Measurements from ENCODE around the gene FZD2. TPM values are rescaled to one million over a fixed set of nuclear protein-coding genes. Genes with fewer than 3 reads are reported as not detected.

The FZD2 gene
- total and polyA plus RNA-seq, 2 of the 13 experiments (the other 11 are each of a cell fraction or from before 2014, with no cell fraction given) = 0.07 to 0.13 TPM

DNA sequence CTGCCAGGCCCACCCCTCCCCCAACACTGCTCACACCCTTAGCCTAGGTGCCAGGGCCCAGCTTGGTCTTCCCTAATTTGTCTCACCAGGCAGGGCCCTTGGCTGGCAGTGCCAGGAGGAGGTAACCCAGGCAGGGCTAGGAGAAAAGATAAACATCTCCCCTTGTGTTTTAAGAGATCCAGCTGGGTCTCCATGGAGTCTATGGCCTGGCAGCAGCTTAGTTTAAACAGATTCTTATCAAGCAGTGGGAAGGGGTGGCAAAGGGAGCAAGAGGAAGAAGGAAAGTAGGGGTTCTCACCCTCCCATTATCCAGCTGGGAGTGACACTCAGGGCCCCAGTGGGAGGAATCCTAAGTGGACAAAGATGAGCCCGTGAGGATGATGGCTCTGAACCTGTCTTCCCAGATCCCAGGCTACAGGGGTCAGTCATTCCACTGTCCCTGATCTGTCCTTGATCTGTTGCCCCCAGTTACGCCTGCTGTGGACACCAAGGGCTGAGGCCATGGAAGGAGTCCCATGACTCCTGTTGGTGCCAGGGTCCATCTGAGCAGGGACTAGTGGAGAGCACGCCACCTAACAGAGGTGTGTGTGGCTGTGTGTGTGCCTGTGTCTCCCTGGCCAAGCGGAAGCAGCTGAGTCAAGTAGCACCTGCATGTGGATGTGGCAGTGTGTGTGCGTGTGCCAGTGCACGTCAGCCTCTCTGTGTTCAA lies 51.6 kb downstream of the FZD2 start (continued):
- TF ChIP-seq BHLHE40 (IDR thresholded peaks at IDR 0.05; ENCODE audit: low read length) (peak; percentile 68), ZFP1 (CRISPR knock-in tag; IDR thresholded peaks at IDR 0.05) (0 out of 2 replicates have a peak, but pooled peaks have one; percentile 49), ZNF768 (CRISPR knock-in tag; IDR thresholded peaks at IDR 0.05) (peak; percentile 85; the same call in 1 of the 2 replicates), MIXL1 (CRISPR knock-in tag; IDR thresholded peaks at IDR 0.05) (peak; percentile 58; the same call in 1 of the 2 replicates), ZMYM3 (CRISPR knock-in tag; IDR thresholded peaks at IDR 0.05) (peak; percentile 85), MIER3 (CRISPR knock-in tag; IDR thresholded peaks at IDR 0.05; ENCODE audit: borderline replicate concordance) (peak; percentile 41; the same call in 1 of the 2 replicates), NAIF1 (CRISPR knock-in tag; IDR thresholded peaks at IDR 0.05; ENCODE audit: borderline replicate concordance) (no peak), SNAI1 (CRISPR knock-in tag; IDR thresholded peaks at IDR 0.05; ENCODE audit: borderline replicate concordance) (no peak), PHF8 (CRISPR knock-in tag; IDR thresholded peaks at IDR 0.05) (peak; percentile 44; the same call in 1 of the 2 replicates), BCL6 (CRISPR knock-in tag; IDR thresholded peaks at IDR 0.05) (0 out of 2 replicates have a peak, but pooled peaks have one; percentile 17), ZNF251 (CRISPR knock-in tag; IDR thresholded peaks at IDR 0.05) (0 out of 2 replicates have a peak, but pooled peaks have one; percentile 0), SIN3B (IDR thresholded peaks at IDR 0.05; ENCODE audit: low read length) (no peak), ZFP36L1 (CRISPR knock-in tag; IDR thresholded peaks at IDR 0.05) (no peak), CCAR2 (optimal IDR thresholded peaks at IDR 0.05; ENCODE audit: low read depth, low read length) (no peak), ZNF12 (CRISPR knock-in tag; IDR thresholded peaks at IDR 0.05) (no peak), ZNF644 (CRISPR knock-in tag; IDR thresholded peaks at IDR 0.05; ENCODE audit: low read depth) (peak; percentile 94)
- TF ChIP-seq, protein P1, sequence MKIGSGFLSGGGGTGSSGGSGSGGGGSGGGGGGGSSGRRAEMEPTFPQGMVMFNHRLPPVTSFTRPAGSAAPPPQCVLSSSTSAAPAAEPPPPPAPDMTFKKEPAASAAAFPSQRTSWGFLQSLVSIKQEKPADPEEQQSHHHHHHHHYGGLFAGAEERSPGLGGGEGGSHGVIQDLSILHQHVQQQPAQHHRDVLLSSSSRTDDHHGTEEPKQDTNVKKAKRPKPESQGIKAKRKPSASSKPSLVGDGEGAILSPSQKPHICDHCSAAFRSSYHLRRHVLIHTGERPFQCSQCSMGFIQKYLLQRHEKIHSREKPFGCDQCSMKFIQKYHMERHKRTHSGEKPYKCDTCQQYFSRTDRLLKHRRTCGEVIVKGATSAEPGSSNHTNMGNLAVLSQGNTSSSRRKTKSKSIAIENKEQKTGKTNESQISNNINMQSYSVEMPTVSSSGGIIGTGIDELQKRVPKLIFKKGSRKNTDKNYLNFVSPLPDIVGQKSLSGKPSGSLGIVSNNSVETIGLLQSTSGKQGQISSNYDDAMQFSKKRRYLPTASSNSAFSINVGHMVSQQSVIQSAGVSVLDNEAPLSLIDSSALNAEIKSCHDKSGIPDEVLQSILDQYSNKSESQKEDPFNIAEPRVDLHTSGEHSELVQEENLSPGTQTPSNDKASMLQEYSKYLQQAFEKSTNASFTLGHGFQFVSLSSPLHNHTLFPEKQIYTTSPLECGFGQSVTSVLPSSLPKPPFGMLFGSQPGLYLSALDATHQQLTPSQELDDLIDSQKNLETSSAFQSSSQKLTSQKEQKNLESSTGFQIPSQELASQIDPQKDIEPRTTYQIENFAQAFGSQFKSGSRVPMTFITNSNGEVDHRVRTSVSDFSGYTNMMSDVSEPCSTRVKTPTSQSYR (CRISPR knock-in tag; IDR thresholded peaks at IDR 0.05; ENCODE audit: borderline replicate concordance) = peak; percentile 30; the same call in 1 of the 2 replicates
- TF ChIP-seq, protein P2, sequence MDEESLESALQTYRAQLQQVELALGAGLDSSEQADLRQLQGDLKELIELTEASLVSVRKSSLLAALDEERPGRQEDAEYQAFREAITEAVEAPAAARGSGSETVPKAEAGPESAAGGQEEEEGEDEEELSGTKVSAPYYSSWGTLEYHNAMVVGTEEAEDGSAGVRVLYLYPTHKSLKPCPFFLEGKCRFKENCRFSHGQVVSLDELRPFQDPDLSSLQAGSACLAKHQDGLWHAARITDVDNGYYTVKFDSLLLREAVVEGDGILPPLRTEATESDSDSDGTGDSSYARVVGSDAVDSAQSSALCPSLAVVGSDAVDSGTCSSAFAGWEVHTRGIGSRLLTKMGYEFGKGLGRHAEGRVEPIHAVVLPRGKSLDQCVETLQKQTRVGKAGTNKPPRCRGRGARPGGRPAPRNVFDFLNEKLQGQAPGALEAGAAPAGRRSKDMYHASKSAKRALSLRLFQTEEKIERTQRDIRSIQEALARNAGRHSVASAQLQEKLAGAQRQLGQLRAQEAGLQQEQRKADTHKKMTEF (CRISPR knock-in tag; IDR thresholded peaks at IDR 0.05) = peak; percentile 46; the same call in 1 of the 2 replicates
- TF ChIP-seq, protein P3, sequence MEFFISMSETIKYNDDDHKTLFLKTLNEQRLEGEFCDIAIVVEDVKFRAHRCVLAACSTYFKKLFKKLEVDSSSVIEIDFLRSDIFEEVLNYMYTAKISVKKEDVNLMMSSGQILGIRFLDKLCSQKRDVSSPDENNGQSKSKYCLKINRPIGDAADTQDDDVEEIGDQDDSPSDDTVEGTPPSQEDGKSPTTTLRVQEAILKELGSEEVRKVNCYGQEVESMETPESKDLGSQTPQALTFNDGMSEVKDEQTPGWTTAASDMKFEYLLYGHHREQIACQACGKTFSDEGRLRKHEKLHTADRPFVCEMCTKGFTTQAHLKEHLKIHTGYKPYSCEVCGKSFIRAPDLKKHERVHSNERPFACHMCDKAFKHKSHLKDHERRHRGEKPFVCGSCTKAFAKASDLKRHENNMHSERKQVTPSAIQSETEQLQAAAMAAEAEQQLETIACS (CRISPR knock-in tag; IDR thresholded peaks at IDR 0.05) = no peak
- TF ChIP-seq, protein P4, sequence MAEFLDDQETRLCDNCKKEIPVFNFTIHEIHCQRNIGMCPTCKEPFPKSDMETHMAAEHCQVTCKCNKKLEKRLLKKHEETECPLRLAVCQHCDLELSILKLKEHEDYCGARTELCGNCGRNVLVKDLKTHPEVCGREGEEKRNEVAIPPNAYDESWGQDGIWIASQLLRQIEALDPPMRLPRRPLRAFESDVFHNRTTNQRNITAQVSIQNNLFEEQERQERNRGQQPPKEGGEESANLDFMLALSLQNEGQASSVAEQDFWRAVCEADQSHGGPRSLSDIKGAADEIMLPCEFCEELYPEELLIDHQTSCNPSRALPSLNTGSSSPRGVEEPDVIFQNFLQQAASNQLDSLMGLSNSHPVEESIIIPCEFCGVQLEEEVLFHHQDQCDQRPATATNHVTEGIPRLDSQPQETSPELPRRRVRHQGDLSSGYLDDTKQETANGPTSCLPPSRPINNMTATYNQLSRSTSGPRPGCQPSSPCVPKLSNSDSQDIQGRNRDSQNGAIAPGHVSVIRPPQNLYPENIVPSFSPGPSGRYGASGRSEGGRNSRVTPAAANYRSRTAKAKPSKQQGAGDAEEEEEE (CRISPR knock-in tag; IDR thresholded peaks at IDR 0.05; ENCODE audit: borderline replicate concordance) = no peak
- TF ChIP-seq, protein P5, sequence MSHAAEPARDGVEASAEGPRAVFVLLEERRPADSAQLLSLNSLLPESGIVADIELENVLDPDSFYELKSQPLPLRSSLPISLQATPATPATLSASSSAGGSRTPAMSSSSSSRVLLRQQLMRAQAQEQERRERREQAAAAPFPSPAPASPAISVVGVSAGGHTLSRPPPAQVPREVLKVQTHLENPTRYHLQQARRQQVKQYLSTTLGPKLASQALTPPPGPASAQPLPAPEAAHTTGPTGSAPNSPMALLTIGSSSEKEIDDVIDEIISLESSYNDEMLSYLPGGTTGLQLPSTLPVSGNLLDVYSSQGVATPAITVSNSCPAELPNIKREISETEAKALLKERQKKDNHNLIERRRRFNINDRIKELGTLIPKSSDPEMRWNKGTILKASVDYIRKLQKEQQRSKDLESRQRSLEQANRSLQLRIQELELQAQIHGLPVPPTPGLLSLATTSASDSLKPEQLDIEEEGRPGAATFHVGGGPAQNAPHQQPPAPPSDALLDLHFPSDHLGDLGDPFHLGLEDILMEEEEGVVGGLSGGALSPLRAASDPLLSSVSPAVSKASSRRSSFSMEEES (CRISPR knock-in tag; IDR thresholded peaks at IDR 0.05) = peak; percentile 98
